CD8-positive, alpha-beta memory T cell (primary cell): Measurements from ENCODE around the gene FGR. TPM values are rescaled to one million over a fixed set of nuclear protein-coding genes. Genes with fewer than 3 reads are reported as not detected.

Source experiments
- CTCF ChIA-PET: fragments of 350-600 bp; sonication (Branson Sonifier 250); formaldehyde crosslinking; loops from one replicate; lab custom pipeline; 2021; ENCODE audit warnings: antibody characterized with exemption; lab: Charles Lee
- POLR2A ChIA-PET: fragments of 350-600 bp; sonication (Branson Sonifier 250); formaldehyde crosslinking; loops from one replicate; lab custom pipeline; 2021; ENCODE audit warnings: antibody characterized with exemption; lab: Charles Lee
- DNase-seq, 5 donors: peaks; one replicate each; pipeline versions ENCODE4 v3.0.0 to v3.0.0-alpha.2; 2020 to 2022; ENCODE audit warnings: mixed read lengths in 1 of 5
- H3K27ac ChIP-seq: one replicate; pipeline ENCODE4 v1.7.0; 2013; ENCODE audit warnings: low read depth, mild to moderate bottlenecking, low read length, moderate library complexity
- H3K27me3 ChIP-seq: 2 replicates; pipeline ENCODE4 v1.7.0; 2013; ENCODE audit warnings: low read length, mild to moderate bottlenecking; ENCODE audit not compliant: insufficient read depth, poor library complexity, severe bottlenecking
- H3K36me3 ChIP-seq: 2 replicates; pipeline ENCODE4 v1.7.0; 2013; ENCODE audit warnings: mild to moderate bottlenecking, low read length, moderate library complexity; ENCODE audit not compliant: insufficient read depth
- H3K4me1 ChIP-seq: 2 replicates; pipeline ENCODE4 v1.7.0; 2013; ENCODE audit warnings: mild to moderate bottlenecking, low read length, moderate library complexity; ENCODE audit not compliant: insufficient read depth
- H3K4me3 ChIP-seq: 2 replicates; pipeline ENCODE4 v1.7.0; 2013; ENCODE audit warnings: mild to moderate bottlenecking, low read length
- H3K9me3 ChIP-seq: 2 replicates; pipeline ENCODE4 v1.7.0; 2013; ENCODE audit warnings: mild to moderate bottlenecking, low read length
- H3K27ac Mint-ChIP-seq, 8 donors: one replicate each; pipeline ENCODE4 v1.8.0; 2020 to 2021; ENCODE audit warnings: mixed read lengths in 8 of 8, mild to moderate bottlenecking in 6 of 8, inconsistent platforms in 3 of 8, moderate library complexity in 3 of 8
- H3K27me3 Mint-ChIP-seq, 2 donors: one replicate each; pipeline ENCODE4 v1.8.0; 2020 to 2021; ENCODE audit warnings: mixed read lengths in 2 of 2, mild to moderate bottlenecking in 1 of 2, moderate library complexity in 1 of 2
- H3K36me3 Mint-ChIP-seq, 3 donors: one replicate each; pipeline ENCODE4 v1.8.0; 2020 to 2021; ENCODE audit warnings: mixed read lengths in 3 of 3, inconsistent platforms in 1 of 3, mild to moderate bottlenecking in 1 of 3
- H3K4me1 Mint-ChIP-seq, 3 donors: one replicate each; pipeline ENCODE4 v1.8.0; 2020 to 2021; ENCODE audit warnings: mixed read lengths in 3 of 3, inconsistent platforms in 1 of 3, mild to moderate bottlenecking in 1 of 3
- H3K4me3 Mint-ChIP-seq, 7 donors: one replicate each; pipeline ENCODE4 v1.8.0; 2020 to 2021; ENCODE audit warnings: mixed read lengths in 7 of 7, mild to moderate bottlenecking in 6 of 7, moderate library complexity in 4 of 7, inconsistent platforms in 2 of 7
- H3K9me3 Mint-ChIP-seq, 5 donors: one replicate each; pipeline ENCODE4 v1.8.0; 2020 to 2022; ENCODE audit warnings: mixed read lengths in 5 of 5, mild to moderate bottlenecking in 3 of 5, moderate library complexity in 2 of 5, inconsistent platforms in 1 of 5
- polyA plus RNA-seq: library from polyadenylated mRNA; unstranded; fragments of 300-500 nt; fragmentation: Illumina TruSeq; gene quantifications from one replicate; pipeline ENCODE4 v1.2.3, GENCODE V29; 2021
- total RNA-seq, 2 experiments: library from RNA; stranded (reverse); gene quantifications; one replicate each; pipeline ENCODE4 v1.2.3, GENCODE V29; 2021

FGR gene
- total and polyA plus RNA-seq, 3 experiments from 2014 or later: 1.6 to 49.6 (median 1.8) TPM

DNA sequence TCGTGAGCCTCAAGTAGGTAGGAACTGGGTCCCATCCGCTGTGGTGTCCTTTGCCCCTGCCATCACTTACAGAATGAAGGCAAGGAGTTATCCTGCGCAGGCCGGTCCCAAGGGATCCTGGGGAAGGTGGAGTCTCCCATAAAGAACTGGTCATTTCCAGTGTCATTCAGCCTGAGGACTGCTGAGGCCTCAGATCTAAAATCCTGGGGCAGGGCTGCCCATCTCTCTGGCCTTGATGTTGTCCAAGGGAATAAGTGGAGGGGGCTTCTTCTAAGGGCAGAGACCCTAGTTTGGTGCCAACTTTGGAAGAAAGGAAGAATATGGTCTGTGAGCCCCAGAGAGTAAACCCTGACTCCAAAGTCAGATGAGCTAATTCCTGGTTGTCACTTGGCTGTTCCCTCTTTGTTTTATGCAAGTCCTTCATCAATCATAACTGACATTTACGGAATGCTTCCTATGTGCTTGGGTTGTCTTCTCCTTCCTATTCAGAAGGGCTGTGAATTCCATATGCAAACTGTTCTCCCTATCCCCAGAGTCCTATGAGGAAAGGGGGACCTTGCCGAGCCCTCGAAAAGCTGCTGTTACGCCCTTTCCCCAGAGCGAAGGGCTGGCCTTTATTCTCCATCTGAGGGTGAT lies 30.1 kb upstream of the FGR start:
- Mint-ChIP-seq H3K9me3 (no peaks in the 10 kb centered on the region), H3K27me3 (no peaks in the 10 kb centered on the region), H3K4me3 (no peak overlapping the region), H3K36me3 (peaks cover 0 to 26% (median 11%) of the 10 kb centered on the region in 3 donors), H3K27ac (peak overlapping the region in 2 of 8 donors; percentile 11 to 70), H3K4me1 (peaks cover 41 to 45% (median 43%) of the 10 kb centered on the region in 3 donors)
- peaks cover 48% of the 10 kb centered on the region for H3K4me1 ChIP-seq
- POLR2A ChIA-PET: no interaction called here
- no peaks in the 10 kb centered on the region for H3K9me3 ChIP-seq
- DNase-seq: no peak
- CTCF ChIA-PET: interaction anchor here (1.5 to 7.3 kb wide), 5 partner anchors 23 to 96 kb away, joined by 5 to 77 read pairs (median 6); partner anchors contain the start of gene AHDC1
- H3K27ac ChIP-seq: no peak overlapping the region
- H3K36me3 ChIP-seq: peaks cover 5% of the 10 kb centered on the region
- H3K4me3 ChIP-seq: no peak overlapping the region
- H3K27me3 ChIP-seq: no peaks in the 10 kb centered on the region

DNA sequence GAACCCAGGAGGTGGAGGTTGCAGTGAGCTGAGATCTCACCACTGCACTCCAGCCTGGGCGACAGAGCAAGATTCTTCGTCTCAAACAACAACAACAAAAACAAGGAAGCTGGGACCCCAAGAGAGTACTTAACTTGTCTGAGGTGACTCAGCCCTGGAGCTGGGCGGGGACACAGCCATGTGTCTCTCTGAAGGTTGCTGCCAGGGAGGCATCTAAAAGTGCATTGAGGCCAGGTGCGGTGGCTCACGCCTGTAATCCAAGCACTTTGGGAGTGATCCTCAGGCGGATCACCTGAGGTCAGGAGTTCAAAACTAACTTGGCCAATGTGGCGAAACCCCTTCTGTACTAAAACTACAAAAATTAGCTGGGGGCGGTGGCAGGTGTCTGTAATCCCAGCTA lies 29.3 kb upstream of the FGR start:
- Mint-ChIP-seq H3K9me3 (no peaks in the 10 kb centered on the region), H3K27me3 (no peaks in the 10 kb centered on the region), H3K27ac (no peak overlapping the region), H3K4me1 (peaks cover 40 to 43% (median 42%) of the 10 kb centered on the region in 3 donors), H3K36me3 (peaks cover 0 to 27% (median 11%) of the 10 kb centered on the region in 3 donors), H3K4me3 (no peak overlapping the region)
- Histone ChIP-seq H3K36me3 (peaks cover 5% of the 10 kb centered on the region), H3K4me3 (no peak overlapping the region), H3K4me1 (peaks cover 44% of the 10 kb centered on the region), H3K27me3 (no peaks in the 10 kb centered on the region), H3K9me3 (no peaks in the 10 kb centered on the region), H3K27ac (no peak overlapping the region)
- POLR2A ChIA-PET: no interaction called here
- CTCF ChIA-PET: interaction anchor here (1.5 to 7.3 kb wide), 4 partner anchors 25 to 95 kb away, joined by 5 to 77 read pairs (median 25); partner anchors contain the start of gene AHDC1
- no peak for DNase-seq

DNA sequence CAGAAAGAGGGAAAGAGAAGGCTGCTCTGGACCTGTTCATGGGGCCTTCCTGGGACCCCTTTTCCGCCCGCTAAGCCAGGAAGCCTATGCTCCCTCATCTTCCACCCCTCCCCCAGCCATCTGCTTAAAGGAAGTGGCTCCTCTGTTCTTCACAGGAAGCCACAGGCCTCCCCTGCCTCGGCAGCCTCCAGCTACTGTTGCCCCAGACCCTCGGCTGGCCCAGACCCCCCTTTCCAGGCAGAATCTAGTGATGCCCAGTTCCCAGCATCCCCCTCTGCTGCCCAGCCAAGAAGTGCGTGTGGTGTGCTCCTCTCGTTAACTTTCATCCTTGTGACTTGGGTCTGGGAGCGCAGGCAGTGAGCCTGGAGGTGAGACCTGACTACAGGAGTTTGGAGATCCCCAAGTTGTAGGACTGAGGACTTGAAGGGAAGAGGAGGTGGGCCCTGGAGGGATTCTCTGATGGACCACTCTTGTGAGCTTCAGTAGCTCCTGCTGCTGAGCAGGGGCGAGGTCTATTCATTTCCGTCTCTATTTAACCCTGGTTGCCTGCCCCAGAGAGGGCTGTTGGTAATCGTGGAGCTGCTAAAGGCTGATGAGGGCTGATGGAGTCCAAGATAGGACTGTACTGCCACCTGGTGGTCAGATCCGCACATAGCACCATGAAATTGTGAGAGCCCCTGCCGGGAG lies 27.9 kb upstream of the FGR start:
- CTCF ChIA-PET: interaction anchor here (0.5 to 4.1 kb wide), 43 partner anchors 9 to 365 kb away, joined by 3 to 127 read pairs (median 4); partner anchors contain the start of genes AHDC1, IFI6, STX12 and WASF2

GRCh38 chr1:27662261-27662660 lies 27.3 kb upstream of the FGR start:
- Histone ChIP-seq H3K4me1 (peaks cover 48% of the 10 kb centered on the region), H3K9me3 (no peaks in the 10 kb centered on the region), H3K27ac (peak overlapping the region; percentile 81), H3K4me3 (peak overlapping the region; percentile 74), H3K27me3 (no peaks in the 10 kb centered on the region), H3K36me3 (peaks cover 5% of the 10 kb centered on the region)
- Mint-ChIP-seq H3K27me3 (no peaks in the 10 kb centered on the region), H3K36me3 (peaks cover 0 to 22% (median 8%) of the 10 kb centered on the region in 3 donors), H3K4me1 (peaks cover 46 to 49% (median 48%) of the 10 kb centered on the region in 3 donors), H3K9me3 (no peaks in the 10 kb centered on the region), H3K4me3 (peak overlapping the region; percentile 64 to 89 (median 86)), H3K27ac (peak overlapping the region; percentile 97 to 99 (median 98))
- CTCF ChIA-PET: interaction anchor here (0.8 to 4.1 kb wide), 27 partner anchors 10 to 362 kb away, joined by 3 to 127 read pairs (median 7); partner anchors contain the start of genes AHDC1, IFI6, STX12 and WASF2
- POLR2A ChIA-PET: interaction anchor here (1.3 to 2.4 kb wide), 5 partner anchors 10 to 63 kb away, joined by 4 to 8 read pairs (median 5); partner anchors contain the start of genes FAM76A and IFI6
- DNase-seq: no peak

More for the DNA sequence above, 27.9 kb upstream of the FGR start:
- peaks cover 46 to 49% (median 48%) of the 10 kb centered on the region in 3 donors for H3K4me1 Mint-ChIP-seq
- Histone ChIP-seq H3K4me3 (peak overlapping the region; percentile 74), H3K9me3 (no peaks in the 10 kb centered on the region), H3K4me1 (peaks cover 48% of the 10 kb centered on the region), H3K27me3 (no peaks in the 10 kb centered on the region), H3K36me3 (peaks cover 5% of the 10 kb centered on the region), H3K27ac (peak overlapping the region; percentile 81)
- H3K4me3 Mint-ChIP-seq: peak overlapping the region; percentile 64 to 89 (median 86)
- no peaks in the 10 kb centered on the region for H3K27me3 Mint-ChIP-seq
- DNase-seq: peak; percentile 81 to 91 (median 85)
- H3K27ac Mint-ChIP-seq: peak overlapping the region; percentile 97 to 99 (median 98)
- H3K9me3 Mint-ChIP-seq: no peaks in the 10 kb centered on the region
- POLR2A ChIA-PET: interaction anchor here (0.6 to 2.4 kb wide), 16 partner anchors 9 to 278 kb away, joined by 3 to 12 read pairs (median 4); partner anchors contain the start of genes AHDC1, FAM76A, IFI6 and WASF2
- H3K36me3 Mint-ChIP-seq: peaks cover 0 to 27% (median 11%) of the 10 kb centered on the region in 3 donors

GRCh38 chr1:27661412-27662075 lies 26.6 kb upstream of the FGR start:
- no peaks in the 10 kb centered on the region for H3K9me3 ChIP-seq
- Mint-ChIP-seq H3K4me1 (peaks cover 44 to 49% (median 48%) of the 10 kb centered on the region in 3 donors), H3K36me3 (peaks cover 0 to 17% (median 8%) of the 10 kb centered on the region in 3 donors), H3K4me3 (peak overlapping the region; percentile 42 to 89 (median 79)), H3K9me3 (no peaks in the 10 kb centered on the region), H3K27me3 (no peaks in the 10 kb centered on the region), H3K27ac (peak overlapping the region; percentile 97 to 100 (median 98))
- peaks cover 5% of the 10 kb centered on the region for H3K36me3 ChIP-seq
- CTCF ChIA-PET: interaction anchor here (0.8 to 4.1 kb wide), 13 partner anchors 8 to 361 kb away, joined by 3 to 127 read pairs (median 10); partner anchors contain the start of genes AHDC1 and WASF2
- no peak for DNase-seq
- no peaks in the 10 kb centered on the region for H3K27me3 ChIP-seq
- H3K4me1 ChIP-seq: peaks cover 48% of the 10 kb centered on the region
- H3K4me3 ChIP-seq: no peak overlapping the region
- no peak overlapping the region for H3K27ac ChIP-seq
- POLR2A ChIA-PET: interaction anchor here (2.4 kb wide), 1 partner anchor 64 kb away, joined by 6 read pairs; the partner anchor contains the start of gene FAM76A

DNA sequence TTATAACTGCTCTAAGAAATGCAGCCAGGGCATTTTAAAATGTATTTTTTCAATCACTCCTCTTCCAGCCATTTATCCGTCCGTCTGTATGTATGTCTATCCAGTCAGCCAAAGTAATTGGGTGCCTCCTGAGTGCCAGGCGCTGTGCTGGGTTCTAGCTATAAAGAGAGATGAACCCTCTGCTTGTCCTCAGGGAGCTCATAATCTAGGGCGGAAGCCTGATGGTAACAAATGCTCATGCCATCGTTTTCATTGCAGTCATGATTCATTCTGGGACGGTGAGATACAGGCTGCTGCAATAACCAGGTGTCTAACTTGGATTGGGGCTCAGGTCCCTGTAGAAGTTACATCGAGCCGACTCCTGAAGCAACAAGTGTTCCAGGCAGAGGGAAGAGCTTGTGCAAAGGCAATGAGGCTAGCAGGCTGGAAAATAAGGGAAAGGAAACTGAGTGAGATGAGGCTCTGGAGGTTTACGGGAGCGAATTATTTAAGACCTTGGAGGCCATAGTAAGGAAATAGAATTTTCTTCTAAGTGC lies 25.4 kb upstream of the FGR start:
- POLR2A ChIA-PET: no interaction called here
- Histone ChIP-seq H3K27me3 (no peaks in the 10 kb centered on the region), H3K9me3 (no peaks in the 10 kb centered on the region), H3K4me1 (peaks cover 48% of the 10 kb centered on the region), H3K27ac (peak overlapping the region; percentile 72), H3K36me3 (no peaks in the 10 kb centered on the region), H3K4me3 (peak overlapping the region; percentile 54)
- Mint-ChIP-seq H3K4me3 (peak overlapping the region; percentile 79 to 95 (median 87)), H3K27me3 (no peaks in the 10 kb centered on the region), H3K36me3 (peaks cover 0 to 5% (median 3%) of the 10 kb centered on the region in 3 donors), H3K27ac (peak overlapping the region; percentile 97 to 100 (median 98)), H3K4me1 (peaks cover 46 to 49% (median 48%) of the 10 kb centered on the region in 3 donors), H3K9me3 (no peaks in the 10 kb centered on the region)
- CTCF ChIA-PET: interaction anchor here (1.1 to 3.8 kb wide), 5 partner anchors 9 to 265 kb away, joined by 3 to 127 read pairs (median 10); partner anchors contain the start of gene AHDC1
- no peak for DNase-seq
